H4 (cell line): ENCODE data around the gene NPY2R. TPM values are rescaled to one million over a fixed set of nuclear protein-coding genes. Genes with fewer than 3 reads are reported as not detected.

Source experiments
- DNase-seq: peaks from one replicate; pipeline ENCODE4 v3.0.0-alpha.2; 2015; ENCODE audit warnings: low spot score
- total RNA-seq: library from RNA; depleted of rRNA; stranded (reverse); fragments of >200 nt; shearing (Covaris generic); gene quantifications from 2 replicates; pipeline ENCODE4 v1.2.3, GENCODE V29; 2014; rRNA removed

The NPY2R gene
- not detected in 2 replicates for total RNA-seq

DNA sequence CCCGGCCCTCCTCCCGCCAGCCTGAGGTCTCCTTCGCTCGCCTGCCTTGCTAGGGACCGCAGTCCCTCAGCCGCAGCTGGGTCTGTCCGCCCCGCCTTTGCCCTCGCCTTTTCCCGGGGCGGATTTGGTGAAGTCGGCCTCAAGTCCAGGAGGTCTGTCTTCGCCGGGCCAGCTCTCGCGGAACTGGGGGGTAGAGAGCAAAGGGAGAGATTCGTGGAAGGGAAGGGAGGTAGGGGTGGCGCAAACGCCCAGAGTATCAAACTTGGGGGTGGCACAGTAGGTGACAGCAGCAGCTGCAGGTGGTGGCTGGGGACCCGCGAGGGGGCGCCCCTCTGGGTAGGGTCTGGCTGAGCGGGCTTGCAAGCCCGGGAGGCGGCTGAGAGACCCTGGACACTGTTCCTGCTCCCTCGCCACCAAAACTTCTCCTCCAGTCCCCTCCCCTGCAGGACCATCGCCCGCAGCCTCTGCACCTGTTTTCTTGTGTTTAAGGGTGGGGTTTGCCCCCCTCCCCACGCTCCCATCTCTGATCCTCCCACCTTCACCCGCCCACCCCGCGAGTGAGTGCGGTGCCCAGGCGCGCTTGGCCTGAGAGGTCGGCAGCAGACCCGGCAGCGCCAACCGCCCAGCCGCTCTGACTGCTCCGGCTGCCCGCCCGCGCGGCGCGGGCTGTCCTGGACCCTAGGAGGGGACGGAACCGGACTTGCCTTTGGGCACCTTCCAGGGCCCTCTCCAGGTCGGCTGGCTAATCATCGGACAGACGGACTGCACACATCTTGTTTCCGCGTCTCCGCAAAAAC, at the start of gene NPY2R:
Gene NPY2R (plus strand): TSS at position 379 of the 797 bp plus-strand sequence. CDS start 5,304 bp downstream, outside the sequence.
- no peak for DNase-seq

- no peak for DNase-seq
These were observed 47.1 kb upstream of the NPY2R start for GRCh38 chr4:155161357-155161756.

DNA sequence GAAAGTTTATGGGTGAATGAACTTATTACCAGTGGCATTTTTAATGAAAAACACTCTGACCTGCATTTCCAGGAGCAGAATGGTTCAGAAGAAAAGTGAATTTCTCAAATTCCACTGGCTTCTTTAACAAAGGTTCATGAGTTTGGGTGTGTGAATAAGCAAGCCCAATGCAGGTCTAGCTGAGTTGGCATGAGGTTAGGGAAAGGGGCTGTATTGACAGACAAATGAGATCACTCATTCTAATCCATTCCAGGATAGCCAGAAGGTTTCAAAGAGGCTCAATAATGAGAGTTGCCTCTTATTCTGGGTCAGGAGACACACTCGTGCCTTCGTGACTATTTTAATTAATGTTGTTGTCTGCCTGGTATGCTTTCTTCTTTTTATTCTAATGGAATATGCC, 43.7 kb upstream of the NPY2R start:
- DNase-seq = no peak

- DNase-seq = no peak
These were observed 37.9 kb upstream of the NPY2R start for GRCh38 chr4:155170569-155170968.

GRCh38 chr4:155173371-155173770, 35.1 kb upstream of the NPY2R start:
- DNase-seq = peak; percentile 53

- no peak for DNase-seq
These were observed 33.8 kb upstream of the NPY2R start for GRCh38 chr4:155174668-155175067.

- peak; percentile 65 for DNase-seq
These were observed 29.2 kb upstream of the NPY2R start for GRCh38 chr4:155179216-155179615.

GRCh38 chr4:155186972-155187371, 21.5 kb upstream of the NPY2R start:
- no peak for DNase-seq

DNA sequence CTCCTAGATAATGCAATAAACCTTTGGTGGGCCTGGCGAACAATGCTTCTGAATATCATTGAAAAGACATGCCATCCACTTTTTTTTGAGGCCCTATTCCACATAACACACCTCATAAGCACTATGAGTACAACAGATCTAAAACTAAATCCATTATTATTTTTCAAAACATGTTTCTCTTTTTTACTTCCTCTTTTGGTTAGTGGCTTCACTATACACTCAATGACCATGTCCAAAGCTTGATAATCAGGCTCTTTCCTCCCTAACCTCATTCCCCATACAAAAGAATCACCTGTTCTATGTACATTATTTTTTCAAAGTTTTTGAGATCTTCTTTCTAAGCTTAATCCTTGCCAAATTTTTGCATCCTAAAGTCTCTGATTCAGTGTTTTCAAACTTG, 20.4 kb upstream of the NPY2R start:
- DNase-seq = no peak

DNA sequence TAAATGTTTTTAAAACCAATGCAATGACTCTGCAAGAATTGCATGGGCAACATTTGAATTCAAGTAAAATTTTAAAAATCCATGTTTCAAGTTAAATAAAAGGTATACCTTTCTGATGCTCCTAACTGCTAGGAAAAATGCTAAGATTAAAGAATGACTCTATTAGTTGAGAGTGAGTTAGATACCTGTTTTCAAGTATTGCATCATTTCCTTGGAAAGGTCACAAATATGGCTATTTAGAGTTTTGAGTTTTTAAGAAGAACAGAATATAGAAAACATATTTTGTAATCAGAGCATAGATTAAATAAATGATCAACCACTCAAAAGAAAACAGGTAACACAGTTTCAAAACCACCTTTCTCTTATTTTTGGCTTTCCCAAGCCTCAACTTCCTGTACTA, 18.3 kb upstream of the NPY2R start:
- DNase-seq = no peak

DNA sequence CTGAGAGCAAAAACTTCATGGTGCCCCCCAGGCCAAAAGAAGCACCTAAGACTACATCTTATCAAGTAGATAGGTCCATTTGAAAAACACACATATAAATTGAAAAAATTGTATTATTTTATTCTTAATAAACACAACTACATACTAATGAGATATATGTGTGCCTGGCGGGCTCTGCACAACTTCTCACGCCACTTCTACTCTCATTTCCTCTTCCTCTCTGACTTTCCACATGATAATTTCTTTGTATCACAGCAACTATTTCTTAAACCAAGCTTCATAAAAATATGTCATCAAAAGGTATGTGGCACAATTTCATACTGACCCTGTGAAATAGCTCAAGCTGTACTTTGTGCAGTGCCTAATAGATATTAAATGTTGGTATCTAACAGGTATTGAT, 10.7 kb upstream of the NPY2R start:
- no peak for DNase-seq

DNA sequence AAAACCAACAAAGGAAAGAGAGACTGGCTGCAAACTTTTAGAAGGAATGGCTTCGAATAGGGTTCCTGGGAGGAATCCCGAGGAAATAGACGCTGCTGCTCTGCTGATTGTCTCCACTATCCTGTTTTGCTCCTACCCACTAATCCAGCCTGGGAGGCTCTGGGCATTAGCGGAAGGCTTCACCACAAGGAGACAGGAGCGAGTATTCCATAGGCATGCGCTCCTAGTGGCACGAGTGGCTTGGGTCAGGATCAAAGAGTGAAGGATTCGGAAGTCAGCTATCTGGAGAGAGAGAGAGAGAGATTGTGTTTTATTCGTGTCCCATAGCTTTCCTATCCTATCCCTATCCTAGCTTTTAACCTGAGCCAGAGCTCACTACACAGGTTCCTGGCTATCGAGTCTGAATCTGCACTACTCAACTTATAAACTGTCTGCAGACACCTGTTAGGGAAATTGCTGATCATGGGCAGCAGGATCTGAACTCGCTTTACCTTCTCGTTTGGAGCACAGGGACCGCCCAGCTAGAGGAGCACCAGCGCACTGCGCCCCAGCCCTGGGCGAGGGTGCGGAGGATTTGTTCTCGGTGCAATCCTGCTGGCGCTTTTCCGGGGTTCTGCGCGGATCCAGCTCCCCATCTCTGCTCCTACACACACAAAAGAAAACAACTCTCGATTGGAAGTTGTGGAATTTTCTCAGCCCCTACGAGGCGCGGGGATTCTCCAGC, 740 bp upstream of the NPY2R start:
- DNase-seq = peak; percentile 11

GRCh38 chr4:155220025-155220424, 11.6 kb downstream of the NPY2R start:
- DNase-seq = no peak

GRCh38 chr4:155227131-155227530, 18.7 kb downstream of the NPY2R start:
- DNase-seq = no peak

DNA sequence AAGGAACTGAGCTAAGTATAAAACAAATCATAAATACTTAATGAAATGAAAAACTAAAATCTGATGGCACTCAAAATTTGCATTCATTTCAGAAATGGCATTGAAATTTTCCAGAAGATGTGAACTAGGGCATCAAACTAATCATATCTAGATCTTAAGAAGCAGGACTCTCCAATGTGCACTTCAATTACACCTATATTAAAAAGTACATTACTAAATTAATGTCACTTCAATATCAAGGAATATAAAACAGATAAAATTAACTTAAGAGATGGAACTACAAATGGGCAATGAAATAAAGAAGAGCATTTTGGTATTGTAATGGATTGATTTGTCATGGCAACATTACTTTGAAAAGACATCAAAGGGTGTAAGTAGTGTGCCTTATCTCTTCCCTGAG, 20.3 kb downstream of the NPY2R start:
- DNase-seq = no peak

DNA sequence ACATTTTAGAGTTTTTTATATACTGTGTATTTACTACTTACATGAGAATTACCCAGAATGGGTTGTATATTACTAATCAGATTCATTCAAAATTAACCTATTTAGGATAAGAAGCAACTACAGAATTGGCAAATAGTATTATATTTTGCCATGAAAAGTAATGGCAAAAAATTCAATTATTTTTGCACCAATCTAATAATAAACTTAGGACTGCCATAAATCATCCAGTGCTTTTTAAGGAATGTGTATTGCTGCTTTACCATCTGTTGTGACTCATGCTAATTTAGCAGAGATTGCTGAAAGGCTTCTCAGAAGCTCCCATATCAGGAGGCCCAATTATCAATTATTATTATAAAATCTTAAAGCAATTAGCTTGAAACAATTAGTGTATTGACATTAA, 24.0 kb downstream of the NPY2R start:
- DNase-seq = no peak

- DNase-seq = no peak
These were observed 25.8 kb downstream of the NPY2R start for GRCh38 chr4:155234206-155234605.

- DNase-seq = no peak
These were observed 29.1 kb downstream of the NPY2R start for GRCh38 chr4:155237567-155237966.

GRCh38 chr4:155241225-155241624, 32.8 kb downstream of the NPY2R start:
- DNase-seq = no peak

DNA sequence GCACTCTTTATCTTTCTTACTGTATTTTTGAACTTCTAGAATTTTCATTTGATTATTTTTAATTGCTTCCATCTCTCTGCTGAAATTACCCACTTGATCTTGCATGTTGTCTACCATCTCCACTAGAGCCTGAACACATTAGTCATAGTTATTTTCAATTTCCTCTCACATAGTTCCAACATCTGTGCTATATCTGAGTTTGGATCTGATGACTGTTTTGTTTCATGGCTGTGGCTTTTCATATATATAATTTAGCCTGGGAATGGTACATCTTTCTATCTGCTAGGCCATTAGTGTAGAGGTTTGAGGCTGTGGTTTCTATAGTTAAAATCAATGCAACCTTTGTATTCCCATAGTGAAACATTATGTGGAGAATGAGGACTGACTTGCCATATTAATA, 33.2 kb downstream of the NPY2R start:
- no peak for DNase-seq

GRCh38 chr4:155245105-155245504, 36.7 kb downstream of the NPY2R start:
- DNase-seq = no peak

- DNase-seq = no peak
These were observed 39.8 kb downstream of the NPY2R start for GRCh38 chr4:155248002-155248896.
